HEK293 (cell line): Measurements from ENCODE around the gene GLYATL1B.
"Not testable (repeated sequence)": the region's sequence is repeated elsewhere in the genome, so short reads cannot be mapped to it uniquely, and the experiment has no call there.

Experiments
- CTCF ChIA-PET: fragments of 350-600 bp; formaldehyde crosslinking; extraction: SDS; loops from one replicate; lab custom pipeline; 2021; ENCODE audit warnings: antibody characterized with exemption; lab: Yijun Ruan, JAX
- POLR2A ChIA-PET: fragments of 300-600 bp; formaldehyde crosslinking; extraction: SDS; loops from one replicate; lab custom pipeline; 2020; ENCODE audit warnings: antibody characterized with exemption, inconsistent platforms; lab: Yijun Ruan, JAX
- H3K27ac ChIP-seq: fragments of 200-500 bp; sonication (Bioruptor generic); 2 replicates; pipeline ENCODE4 v1.5.1; 2014; ENCODE audit warnings: low read depth, low read length, control low read depth, inconsistent platforms; ENCODE audit errors: extremely low read depth
- H3K36me3 ChIP-seq, 2 experiments: fragments of 200-500 bp in 1 of 2; sonication (Bioruptor generic) in 1 of 2; 1 replicate in 1 of 2; 2 replicates in 1 of 2; pipeline ENCODE4 v1.5.1; 2014 to 2017; ENCODE audit warnings: inconsistent platforms in 2 of 2, low read length in 2 of 2; ENCODE audit not compliant: control insufficient read depth in 2 of 2, insufficient read depth in 1 of 2
- H3K4me1 ChIP-seq: fragments of 200-500 bp; sonication (Bioruptor generic); 2 replicates; pipeline ENCODE4 v1.5.1; 2014; ENCODE audit warnings: mild to moderate bottlenecking, low read length, inconsistent platforms; ENCODE audit not compliant: control insufficient read depth, insufficient read depth
- H3K4me3 ChIP-seq: 2 replicates; pipeline ENCODE4 v1.5.1; 2011; ENCODE audit warnings: low read depth, mild to moderate bottlenecking, control low read depth, low read length, moderate library complexity
- H3K9me3 ChIP-seq: fragments of 200-500 bp; sonication (Bioruptor generic); 2 replicates; pipeline ENCODE4 v1.5.1; 2014; ENCODE audit warnings: low read depth, low read length, inconsistent platforms; ENCODE audit not compliant: control insufficient read depth, insufficient read depth
- EGR2 ChIP-seq: fragments of 450-650 bp; formaldehyde crosslinking; IDR thresholded peaks from 2 replicates; pipeline ENCODE4 v1.5.1; 2016; ENCODE audit warnings: low read depth, missing biosample characterization, missing genetic modification characterization
- HOXA7 ChIP-seq: sonication (generic); formaldehyde crosslinking; IDR thresholded peaks from 2 replicates; pipeline ENCODE4 v1.8.1; 2022; ENCODE audit warnings: missing genetic modification reagents, borderline replicate concordance
- HOXD13 ChIP-seq: sonication (generic); formaldehyde crosslinking; IDR thresholded peaks from 2 replicates; pipeline ENCODE4 v1.8.0; 2022; ENCODE audit warnings: missing genetic modification reagents, borderline replicate concordance
- PRDM2 ChIP-seq: fragments of 450-650 bp; formaldehyde crosslinking; IDR thresholded peaks from 2 replicates; pipeline ENCODE4 v1.5.1; 2016; ENCODE audit warnings: missing biosample characterization, missing genetic modification characterization, borderline replicate concordance
- ZBTB48 ChIP-seq: fragments of 450-650 bp; formaldehyde crosslinking; IDR thresholded peaks from 2 replicates; pipeline ENCODE4 v1.5.1; 2016; ENCODE audit warnings: missing biosample characterization, missing genetic modification characterization
- ZNF112 ChIP-seq: fragments of 450-650 bp; formaldehyde crosslinking; IDR thresholded peaks from 2 replicates; pipeline ENCODE4 v1.5.0; 2017; ENCODE audit warnings: missing biosample characterization, missing genetic modification characterization
- ZNF169 ChIP-seq: fragments of 450-650 bp; formaldehyde crosslinking; IDR thresholded peaks from 2 replicates; pipeline ENCODE4 v1.5.1; 2016; ENCODE audit warnings: missing biosample characterization, missing genetic modification characterization
- ZNF311 ChIP-seq: fragments of 450-650 bp; formaldehyde crosslinking; IDR thresholded peaks from 2 replicates; pipeline ENCODE4 v1.5.1; 2017; ENCODE audit warnings: missing biosample characterization, missing genetic modification characterization, borderline replicate concordance
- ZNF335 ChIP-seq: fragments of 450-650 bp; formaldehyde crosslinking; conservative IDR thresholded peaks from 2 replicates; pipeline ENCODE4 v1.5.1; 2016; ENCODE audit warnings: missing biosample characterization, missing genetic modification characterization
- ZNF544 ChIP-seq: fragments of 450-650 bp; formaldehyde crosslinking; IDR thresholded peaks from 2 replicates; pipeline ENCODE4 v1.5.0; 2017; ENCODE audit warnings: missing biosample characterization, missing genetic modification characterization
- TF ChIP-seq, protein P1 (sequence below): fragments of 450-650 bp; formaldehyde crosslinking; IDR thresholded peaks from 2 replicates; pipeline ENCODE4 v1.5.1; 2017; ENCODE audit warnings: missing biosample characterization, missing genetic modification characterization
- TF ChIP-seq, protein P2 (sequence below): fragments of 450-650 bp; formaldehyde crosslinking; IDR thresholded peaks from 2 replicates; pipeline ENCODE4 v1.5.1; 2016; ENCODE audit warnings: missing biosample characterization, missing genetic modification characterization

Gene GLYATL1B

GRCh38 chr11:59106363-59107336, 20.5 kb downstream of the GLYATL1B start, which contains the start of gene FAM111B (continued):
- TF ChIP-seq, protein P1, sequence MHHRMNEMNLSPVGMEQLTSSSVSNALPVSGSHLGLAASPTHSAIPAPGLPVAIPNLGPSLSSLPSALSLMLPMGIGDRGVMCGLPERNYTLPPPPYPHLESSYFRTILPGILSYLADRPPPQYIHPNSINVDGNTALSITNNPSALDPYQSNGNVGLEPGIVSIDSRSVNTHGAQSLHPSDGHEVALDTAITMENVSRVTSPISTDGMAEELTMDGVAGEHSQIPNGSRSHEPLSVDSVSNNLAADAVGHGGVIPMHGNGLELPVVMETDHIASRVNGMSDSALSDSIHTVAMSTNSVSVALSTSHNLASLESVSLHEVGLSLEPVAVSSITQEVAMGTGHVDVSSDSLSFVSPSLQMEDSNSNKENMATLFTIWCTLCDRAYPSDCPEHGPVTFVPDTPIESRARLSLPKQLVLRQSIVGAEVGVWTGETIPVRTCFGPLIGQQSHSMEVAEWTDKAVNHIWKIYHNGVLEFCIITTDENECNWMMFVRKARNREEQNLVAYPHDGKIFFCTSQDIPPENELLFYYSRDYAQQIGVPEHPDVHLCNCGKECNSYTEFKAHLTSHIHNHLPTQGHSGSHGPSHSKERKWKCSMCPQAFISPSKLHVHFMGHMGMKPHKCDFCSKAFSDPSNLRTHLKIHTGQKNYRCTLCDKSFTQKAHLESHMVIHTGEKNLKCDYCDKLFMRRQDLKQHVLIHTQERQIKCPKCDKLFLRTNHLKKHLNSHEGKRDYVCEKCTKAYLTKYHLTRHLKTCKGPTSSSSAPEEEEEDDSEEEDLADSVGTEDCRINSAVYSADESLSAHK (tag by site-specific recombination): no peak
- TF ChIP-seq, protein P2, sequence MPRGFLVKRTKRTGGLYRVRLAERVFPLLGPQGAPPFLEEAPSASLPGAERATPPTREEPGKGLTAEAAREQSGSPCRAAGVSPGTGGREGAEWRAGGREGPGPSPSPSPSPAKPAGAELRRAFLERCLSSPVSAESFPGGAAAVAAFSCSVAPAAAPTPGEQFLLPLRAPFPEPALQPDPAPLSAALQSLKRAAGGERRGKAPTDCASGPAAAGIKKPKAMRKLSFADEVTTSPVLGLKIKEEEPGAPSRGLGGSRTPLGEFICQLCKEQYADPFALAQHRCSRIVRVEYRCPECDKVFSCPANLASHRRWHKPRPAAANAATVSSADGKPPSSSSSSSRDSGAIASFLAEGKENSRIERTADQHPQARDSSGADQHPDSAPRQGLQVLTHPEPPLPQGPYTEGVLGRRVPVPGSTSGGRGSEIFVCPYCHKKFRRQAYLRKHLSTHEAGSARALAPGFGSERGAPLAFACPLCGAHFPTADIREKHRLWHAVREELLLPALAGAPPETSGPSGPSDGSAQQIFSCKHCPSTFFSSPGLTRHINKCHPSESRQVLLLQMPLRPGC (tag by site-specific recombination): no peak
- TF ChIP-seq HOXD13 (CRISPR knock-in tag) (no peak), ZNF169 (no peak), EGR2 (tag by site-specific recombination) (peak; percentile 42; the same call in 1 of the 2 replicates), ZNF544 (tag by site-specific recombination) (no peak), ZNF311 (tag by site-specific recombination) (no peak), HOXA7 (CRISPR knock-in tag) (peak; percentile 64; the same call in 1 of the 2 replicates), ZNF335 (peak; percentile 6; the same call in 1 of the 2 replicates), PRDM2 (tag by site-specific recombination) (no peak), ZNF112 (tag by site-specific recombination) (no peak), ZBTB48 (tag by site-specific recombination) (no peak)

GRCh38 chr11:59107721-59108120, 21.6 kb downstream of the GLYATL1B start:
- H3K4me1 ChIP-seq, H3K9me3 ChIP-seq, H3K27ac ChIP-seq: not testable (repeated sequence)
- ChIA-PET CTCF (interaction anchor here (0.6 to 2.9 kb wide), 6 partner anchors 10 to 383 kb away, joined by 3 to 10 read pairs (median 6); no protein-coding TSS in a partner anchor), POLR2A (interaction anchor here (1.5 to 2.1 kb wide), 5 partner anchors 20 to 202 kb away, joined by 7 to 11 read pairs (median 10); partner anchors contain the start of gene DTX4)
- Histone ChIP-seq H3K36me3 (peaks cover 3 to 40% of the 10 kb centered on the region in 2 experiments; a peak in 2 of 3 replicates), H3K4me3 (peak overlapping the region; percentile 64)
- 0 out of 2 replicates have a peak, but pooled peaks have one; percentile 8 for TF ChIP-seq ZNF335
